Keratinocyte (primary cell): Measurements from ENCODE around the gene YBX1. TPM values are rescaled to one million over a fixed set of nuclear protein-coding genes. Genes with fewer than 3 reads are reported as not detected.
"Not testable (repeated sequence)": the region's sequence is repeated elsewhere in the genome, so short reads cannot be mapped to it uniquely, and the experiment has no call there.

Experiments
- DNase-seq: peaks from one replicate; pipeline ENCODE4 v3.0.0-alpha.2; 2011; ENCODE audit warnings: low read depth, missing footprints, low spot score
- FAIRE-seq: peaks from 2 replicates; lab custom pipeline; 2011; peaks lifted over from hg19 to GRCh38; lab: Jason Lieb, UNC
- H2AFZ ChIP-seq: 2 replicates; pipeline ENCODE4 v1.6.0; 2012; ENCODE audit warnings: low read length, control low read depth, inconsistent platforms; ENCODE audit not compliant: control insufficient read depth
- H3K27ac ChIP-seq: 2 replicates; pipeline ENCODE4 v1.5.1; 2011; ENCODE audit warnings: low read length; ENCODE audit not compliant: control insufficient read depth, insufficient read depth
- H3K27me3 ChIP-seq: 3 replicates; pipeline ENCODE4 v1.6.0; 2011; ENCODE audit warnings: low read length; ENCODE audit not compliant: control insufficient read depth, insufficient read depth; ENCODE audit errors: extremely low read depth
- H3K36me3 ChIP-seq, 2 experiments: 2 replicates in 1 of 2; 3 replicates in 1 of 2; pipeline ENCODE4 v1.5.1; 2011; ENCODE audit warnings: low read length in 2 of 2, mild to moderate bottlenecking in 1 of 2; ENCODE audit not compliant: control insufficient read depth in 2 of 2, insufficient read depth in 2 of 2; ENCODE audit errors: extremely low read depth in 1 of 2
- H3K4me1 ChIP-seq: 3 replicates; pipeline ENCODE4 v1.5.1; 2011; ENCODE audit warnings: low read length; ENCODE audit not compliant: control insufficient read depth, insufficient read depth; ENCODE audit errors: extremely low read depth
- H3K4me2 ChIP-seq: 3 replicates; pipeline ENCODE4 v1.6.0; 2011; ENCODE audit warnings: low read depth, low read length; ENCODE audit not compliant: control insufficient read depth, insufficient read depth; ENCODE audit errors: extremely low read depth
- H3K4me3 ChIP-seq, 3 experiments: fragments of 200-600 bp in 1 of 3; sonication (generic) in 1 of 3; 2 replicates in 2 of 3; 3 replicates in 1 of 3; pipeline ENCODE4 v1.5.1; 2011 to 2016; ENCODE audit warnings: low read length in 3 of 3, mild to moderate bottlenecking in 3 of 3, control low read depth in 2 of 3, inconsistent platforms in 1 of 3, low read depth in 1 of 3, mixed read lengths in 1 of 3, mixed run types in 1 of 3, moderate library complexity in 1 of 3; ENCODE audit not compliant: control insufficient read depth in 2 of 3, insufficient read depth in 2 of 3; ENCODE audit errors: extremely low read depth in 1 of 3
- H3K79me2 ChIP-seq: 2 replicates; pipeline ENCODE4 v1.6.0; 2012; ENCODE audit warnings: low read length; ENCODE audit not compliant: control insufficient read depth, insufficient read depth
- H3K9ac ChIP-seq: 3 replicates; pipeline ENCODE4 v1.6.0; 2011; ENCODE audit warnings: low read length; ENCODE audit not compliant: control insufficient read depth, insufficient read depth; ENCODE audit errors: extremely low read depth
- H3K9me1 ChIP-seq: 3 replicates; pipeline ENCODE4 v1.6.0; 2011; ENCODE audit warnings: low read length; ENCODE audit not compliant: control insufficient read depth, insufficient read depth; ENCODE audit errors: extremely low read depth
- H3K9me3 ChIP-seq: 2 replicates; pipeline ENCODE4 v1.5.1; 2012; ENCODE audit warnings: low read depth, low read length; ENCODE audit not compliant: control insufficient read depth
- H4K20me1 ChIP-seq: 3 replicates; pipeline ENCODE4 v1.6.0; 2011; ENCODE audit warnings: low read length; ENCODE audit not compliant: control insufficient read depth, insufficient read depth; ENCODE audit errors: extremely low read depth
- EZH2 ChIP-seq: IDR thresholded peaks from one replicate; pipeline ENCODE4 v1.6.1; 2012; ENCODE audit warnings: inconsistent platforms, mild to moderate bottlenecking, low read length, moderate library complexity
- dilution Hi-C: fragments of 300-500 bp; cut with MboI; formaldehyde crosslinking; loops from one replicate; pipeline ENCODE4 v1.7.0; 2020; ENCODE audit warnings: low sequenced_read_pairs; ENCODE audit not compliant: extremely low pct_ligation_motif_present
- polyA plus RNA-seq, 5 experiments: library from polyadenylated mRNA; depleted of rRNA in 3 of 5; stranded (reverse) in 3 of 5; stranded (forward) in 1 of 5; unstranded in 1 of 5; fragments of >200 nt; gene quantifications; 1 replicate in 1 of 5; 2 replicates in 3 of 5; 3 replicates in 1 of 5; pipeline versions ENCODE4 v1.2.1 to v1.2.3, GENCODE V29; 2011 to 2012; ENCODE audit warnings: missing spikeins in 2 of 5, low read depth in 1 of 5, low replicate concordance in 1 of 5
- TF ChIP-seq, protein P1 (sequence below), 3 experiments: IDR thresholded peaks in 1 of 3; conservative IDR thresholded peaks in 1 of 3; optimal IDR thresholded peaks in 1 of 3; 2 replicates in 2 of 3; 3 replicates in 1 of 3; pipeline versions ENCODE3 to v1.5.1; 2011; ENCODE audit warnings: low read length in 3 of 3, mild to moderate bottlenecking in 3 of 3, moderate library complexity in 2 of 3, control low read depth in 1 of 3, inconsistent platforms in 1 of 3; ENCODE audit not compliant: insufficient read depth in 2 of 3; ENCODE audit errors: extremely low read depth in 1 of 3

The YBX1 gene
- polyA plus RNA-seq, 1 donor (not counting 4 experiments of a cell fraction or from before 2014, with no cell fraction given): 1,066 TPM

DNA sequence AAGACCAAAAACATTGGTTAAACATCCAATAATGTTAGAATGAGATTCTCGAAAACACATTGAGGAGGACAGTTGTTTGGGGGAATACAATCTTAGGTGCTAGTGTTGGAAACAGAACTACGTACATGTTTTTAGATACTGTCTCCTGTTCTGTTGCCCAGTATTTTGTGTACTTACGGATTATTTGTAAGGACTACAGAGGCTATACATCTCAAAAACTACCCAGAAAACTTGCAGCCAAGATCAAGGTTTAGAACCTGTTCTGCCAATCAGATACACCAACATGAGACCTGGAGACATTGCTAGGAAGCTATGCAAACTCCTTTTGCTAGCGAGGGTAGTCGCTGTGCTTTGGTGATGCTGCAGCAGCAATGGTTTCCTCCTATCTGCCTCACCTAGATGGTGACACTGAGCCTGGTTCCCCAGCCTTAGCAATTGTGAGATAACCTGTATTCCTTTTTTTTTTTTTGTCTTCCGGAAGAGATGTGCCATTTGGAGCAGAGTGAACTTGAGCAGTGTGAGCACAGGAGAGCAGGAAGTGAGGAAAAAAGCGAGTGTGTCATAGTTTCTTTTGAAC is 21.8 kb downstream of the YBX1 start:
- Histone ChIP-seq H2AFZ (no peak overlapping the region), H3K9me1 (peaks cover 3% of the 10 kb centered on the region), H3K9ac (no peak overlapping the region), H4K20me1 (peaks cover 10% of the 10 kb centered on the region), H3K4me1 (no peaks in the 10 kb centered on the region), H3K27ac (no peak overlapping the region), H3K36me3 (peaks cover 20 to 29% of the 10 kb centered on the region in 2 experiments), H3K9me3 (no peaks in the 10 kb centered on the region), H3K4me2 (no peak overlapping the region), H3K27me3 (no peaks in the 10 kb centered on the region), H3K79me2 (peaks cover 34% of the 10 kb centered on the region), H3K4me3 (no peak overlapping the region)
- dilution Hi-C loops: no loop called here
- DNase-seq (no peak), FAIRE-seq (no peak)
- TF ChIP-seq EZH2: no peak
- TF ChIP-seq, protein P1, sequence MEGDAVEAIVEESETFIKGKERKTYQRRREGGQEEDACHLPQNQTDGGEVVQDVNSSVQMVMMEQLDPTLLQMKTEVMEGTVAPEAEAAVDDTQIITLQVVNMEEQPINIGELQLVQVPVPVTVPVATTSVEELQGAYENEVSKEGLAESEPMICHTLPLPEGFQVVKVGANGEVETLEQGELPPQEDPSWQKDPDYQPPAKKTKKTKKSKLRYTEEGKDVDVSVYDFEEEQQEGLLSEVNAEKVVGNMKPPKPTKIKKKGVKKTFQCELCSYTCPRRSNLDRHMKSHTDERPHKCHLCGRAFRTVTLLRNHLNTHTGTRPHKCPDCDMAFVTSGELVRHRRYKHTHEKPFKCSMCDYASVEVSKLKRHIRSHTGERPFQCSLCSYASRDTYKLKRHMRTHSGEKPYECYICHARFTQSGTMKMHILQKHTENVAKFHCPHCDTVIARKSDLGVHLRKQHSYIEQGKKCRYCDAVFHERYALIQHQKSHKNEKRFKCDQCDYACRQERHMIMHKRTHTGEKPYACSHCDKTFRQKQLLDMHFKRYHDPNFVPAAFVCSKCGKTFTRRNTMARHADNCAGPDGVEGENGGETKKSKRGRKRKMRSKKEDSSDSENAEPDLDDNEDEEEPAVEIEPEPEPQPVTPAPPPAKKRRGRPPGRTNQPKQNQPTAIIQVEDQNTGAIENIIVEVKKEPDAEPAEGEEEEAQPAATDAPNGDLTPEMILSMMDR (optimal IDR thresholded peaks at IDR 0.05 in 1 of 3, IDR thresholded peaks at IDR 0.05 in 1 of 3, conservative IDR thresholded peaks at IDR 0.05 in 1 of 3; ENCODE audit: extremely low read depth in 1 of 3, insufficient read depth in 2 of 3, low read length in 3 of 3): no peak

DNA sequence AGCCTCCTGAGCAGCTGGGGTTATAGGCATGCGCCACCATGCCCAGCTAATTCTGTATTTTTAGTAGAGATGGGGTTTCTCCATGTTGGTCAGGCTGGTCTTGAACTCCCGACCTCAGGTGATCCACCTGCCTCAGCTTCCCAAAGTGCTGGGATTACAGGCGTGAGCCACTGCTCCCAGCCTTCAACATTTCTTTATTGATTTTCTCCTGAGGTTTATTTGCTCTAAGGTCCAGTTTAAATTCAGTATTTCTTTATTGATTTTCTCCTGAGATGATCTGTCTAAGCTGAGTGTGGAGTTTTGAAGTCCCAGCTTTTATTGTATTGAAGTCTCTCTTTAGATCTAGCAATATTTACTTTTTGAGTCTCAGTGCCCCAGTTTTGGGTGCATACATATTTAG is 30.6 kb downstream of the YBX1 start:
- H3K9ac ChIP-seq, H4K20me1 ChIP-seq, H3K4me3 ChIP-seq, FAIRE-seq, H3K9me1 ChIP-seq, H3K4me2 ChIP-seq, H3K9me3 ChIP-seq, dilution Hi-C loops, H3K27ac ChIP-seq, H2AFZ ChIP-seq, DNase-seq, H3K27me3 ChIP-seq, H3K4me1 ChIP-seq: not testable (repeated sequence)
- peaks cover 0 to 15% of the 10 kb centered on the region in 2 experiments for H3K36me3 ChIP-seq
- H3K79me2 ChIP-seq: peaks cover 16% of the 10 kb centered on the region

GRCh38 chr1:42713293-42713692 is 31.1 kb downstream of the YBX1 start:
- no peaks in the 10 kb centered on the region for H3K9me3 ChIP-seq
- no peaks in the 10 kb centered on the region for H3K27me3 ChIP-seq
- no peak overlapping the region for H3K9ac ChIP-seq
- DNase-seq: no peak
- dilution Hi-C loops: no loop called here
- H2AFZ ChIP-seq: no peak overlapping the region
- H3K4me3 ChIP-seq: no peak overlapping the region
- no peaks in the 10 kb centered on the region for H3K9me1 ChIP-seq
- H3K4me2 ChIP-seq: no peak overlapping the region
- H3K4me1 ChIP-seq: no peaks in the 10 kb centered on the region
- TF ChIP-seq, protein P1 (optimal IDR thresholded peaks at IDR 0.05 in 1 of 3, IDR thresholded peaks at IDR 0.05 in 1 of 3, conservative IDR thresholded peaks at IDR 0.05 in 1 of 3; ENCODE audit: extremely low read depth in 1 of 3, insufficient read depth in 2 of 3, low read length in 3 of 3): no peak
- no peak for TF ChIP-seq EZH2
- no peak for FAIRE-seq
- no peak overlapping the region for H3K27ac ChIP-seq
- H3K36me3 ChIP-seq: peaks cover 0 to 17% of the 10 kb centered on the region in 2 experiments
- H4K20me1 ChIP-seq: peaks cover 5% of the 10 kb centered on the region
- peaks cover 12% of the 10 kb centered on the region for H3K79me2 ChIP-seq

DNA sequence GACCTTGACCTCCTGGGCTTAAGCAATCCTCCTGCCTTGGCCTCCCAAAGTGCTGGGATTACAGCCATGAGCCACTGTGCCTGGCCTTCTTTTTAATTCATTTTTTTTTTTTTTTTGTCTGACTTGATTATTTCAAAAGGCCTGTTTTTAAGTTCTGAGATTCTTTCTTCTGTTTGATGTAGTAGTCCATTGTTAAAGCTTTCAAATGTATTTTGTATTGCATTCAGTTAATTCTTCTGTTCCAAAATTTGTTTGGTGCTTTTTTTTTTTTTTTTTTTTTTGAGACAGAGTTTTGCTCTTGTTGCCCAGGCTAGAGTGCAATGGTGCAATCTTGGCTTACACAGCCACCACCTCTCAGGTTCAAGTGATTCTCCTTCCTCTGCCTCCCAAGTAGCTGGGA is 32.2 kb downstream of the YBX1 start:
- H3K27ac ChIP-seq, dilution Hi-C loops, H3K9me1 ChIP-seq, H2AFZ ChIP-seq, H3K79me2 ChIP-seq, H3K4me3 ChIP-seq, H3K27me3 ChIP-seq, H3K4me2 ChIP-seq, H3K9me3 ChIP-seq, H3K9ac ChIP-seq, H3K4me1 ChIP-seq, H4K20me1 ChIP-seq, DNase-seq, FAIRE-seq: not testable (repeated sequence)
- peaks cover 0 to 17% of the 10 kb centered on the region in 2 experiments for H3K36me3 ChIP-seq
